ENCODE results near the gene CD44. TPM values are rescaled to one million over a fixed set of nuclear protein-coding genes. Genes with fewer than 3 reads are reported as not detected.

The CD44 gene
- total RNA-seq, 2 donors from 2014 or later = 166 to 203 TPM

DNA sequence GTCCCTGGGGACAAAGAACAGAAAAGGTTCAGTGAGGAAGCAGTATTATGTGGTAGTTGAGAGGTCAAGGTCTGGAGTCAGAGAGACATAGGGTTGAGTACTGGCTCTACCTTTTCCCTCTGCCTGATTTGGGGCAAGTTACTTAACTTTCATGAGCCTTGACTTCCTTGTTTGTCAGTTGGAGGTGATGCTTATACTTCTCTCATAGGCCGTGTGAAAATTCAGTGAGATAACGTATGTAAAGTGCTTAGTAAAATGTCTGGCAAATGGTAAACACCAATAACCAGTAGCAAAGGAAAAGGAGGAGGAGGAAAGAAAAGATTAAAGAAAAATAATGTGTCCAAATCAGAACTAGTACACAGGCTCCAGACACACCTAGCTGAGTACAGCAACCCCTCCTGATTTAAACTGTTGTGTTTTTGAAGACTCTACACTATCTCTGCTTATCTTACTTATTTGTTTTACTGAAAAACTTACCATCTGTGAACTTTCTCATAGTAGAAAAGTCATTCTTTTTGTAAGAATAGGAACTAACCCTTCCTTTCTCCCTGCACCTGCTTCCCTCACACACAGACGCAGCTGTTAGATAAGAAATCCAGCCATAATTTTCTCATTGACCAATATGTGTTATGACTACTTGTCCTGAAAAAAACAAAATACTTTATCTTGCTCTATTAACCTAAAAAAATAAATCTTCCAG, 126.9 kb downstream of the CD44 start:
- Histone ChIP-seq H3K4me3 (no peak overlapping the region), H3K27me3 (replicated peaks; ENCODE audit: insufficient read depth) (no peaks in the 10 kb centered on the region), H3K36me3 (no peaks in the 10 kb centered on the region), H3K27ac (no peak overlapping the region), H3K4me1 (replicated peaks) (no peaks in the 10 kb centered on the region), H3K9me3 (no peaks in the 10 kb centered on the region)
- TF ChIP-seq POLR2A (IDR thresholded peaks at IDR 0.05) (no peak), POLR2AphosphoS5 (IDR thresholded peaks at IDR 0.05) (no peak)
- TF ChIP-seq, protein P1, sequence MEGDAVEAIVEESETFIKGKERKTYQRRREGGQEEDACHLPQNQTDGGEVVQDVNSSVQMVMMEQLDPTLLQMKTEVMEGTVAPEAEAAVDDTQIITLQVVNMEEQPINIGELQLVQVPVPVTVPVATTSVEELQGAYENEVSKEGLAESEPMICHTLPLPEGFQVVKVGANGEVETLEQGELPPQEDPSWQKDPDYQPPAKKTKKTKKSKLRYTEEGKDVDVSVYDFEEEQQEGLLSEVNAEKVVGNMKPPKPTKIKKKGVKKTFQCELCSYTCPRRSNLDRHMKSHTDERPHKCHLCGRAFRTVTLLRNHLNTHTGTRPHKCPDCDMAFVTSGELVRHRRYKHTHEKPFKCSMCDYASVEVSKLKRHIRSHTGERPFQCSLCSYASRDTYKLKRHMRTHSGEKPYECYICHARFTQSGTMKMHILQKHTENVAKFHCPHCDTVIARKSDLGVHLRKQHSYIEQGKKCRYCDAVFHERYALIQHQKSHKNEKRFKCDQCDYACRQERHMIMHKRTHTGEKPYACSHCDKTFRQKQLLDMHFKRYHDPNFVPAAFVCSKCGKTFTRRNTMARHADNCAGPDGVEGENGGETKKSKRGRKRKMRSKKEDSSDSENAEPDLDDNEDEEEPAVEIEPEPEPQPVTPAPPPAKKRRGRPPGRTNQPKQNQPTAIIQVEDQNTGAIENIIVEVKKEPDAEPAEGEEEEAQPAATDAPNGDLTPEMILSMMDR (IDR thresholded peaks at IDR 0.05) = no peak
- DNase-seq (ENCODE audit: low spot score) = no peak
- WGBS = 72% methylated on average over 3 of the region's 3 CpGs
- intact Hi-C loops (cut with DNase I) = no loop called here

DNA sequence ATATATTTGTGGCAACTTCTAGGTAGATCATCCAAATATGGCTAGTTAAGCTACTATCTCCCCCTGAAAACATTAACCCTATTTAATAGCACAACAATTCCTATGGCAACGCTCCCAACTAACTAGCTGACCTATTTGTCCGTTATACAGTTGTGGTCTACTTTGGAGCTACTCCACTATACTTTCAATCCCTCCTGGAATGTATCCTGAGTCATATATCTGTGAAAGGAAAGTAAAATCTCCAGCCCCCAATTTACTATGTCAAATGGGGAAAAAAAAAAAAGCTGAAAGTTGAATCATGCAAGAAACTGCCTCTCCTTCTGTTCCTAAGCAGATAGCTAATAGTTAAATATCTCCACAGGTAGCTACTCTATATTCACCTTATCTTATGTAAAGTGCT, 128.5 kb downstream of the CD44 start:
- Histone ChIP-seq H3K27ac (no peak overlapping the region), H3K27me3 (replicated peaks; ENCODE audit: insufficient read depth) (no peaks in the 10 kb centered on the region), H3K4me3 (no peak overlapping the region), H3K4me1 (replicated peaks) (no peaks in the 10 kb centered on the region), H3K9me3 (no peaks in the 10 kb centered on the region), H3K36me3 (no peaks in the 10 kb centered on the region)
- DNase-seq (ENCODE audit: low spot score) = no peak
- 94% methylated on average over 2 of the region's 2 CpGs for WGBS
- intact Hi-C loops (cut with DNase I) = no loop called here
- TF ChIP-seq, protein P1 (IDR thresholded peaks at IDR 0.05) = no peak
- no peak for TF ChIP-seq POLR2A (IDR thresholded peaks at IDR 0.05)
- TF ChIP-seq POLR2AphosphoS5 (IDR thresholded peaks at IDR 0.05) = no peak

DNA sequence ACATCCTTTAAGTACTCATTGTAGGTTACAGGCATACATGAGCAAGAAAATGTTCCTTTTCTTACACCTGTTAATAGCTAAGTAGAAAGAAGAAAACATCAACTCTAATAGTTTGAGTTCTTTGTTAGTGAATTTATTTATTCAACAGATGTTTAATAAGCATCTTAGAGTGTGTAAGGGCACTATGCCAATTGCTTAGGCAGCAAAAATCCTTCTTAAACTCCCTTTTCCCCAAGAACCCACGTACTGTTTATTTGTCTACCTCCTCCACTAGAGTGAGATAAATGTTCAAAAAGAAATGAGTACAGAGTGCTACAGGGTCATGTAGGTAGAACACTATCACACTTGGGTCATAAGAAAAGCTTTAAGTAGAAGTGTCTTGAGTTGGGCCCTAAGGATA, 131.4 kb downstream of the CD44 start:
- intact Hi-C loops (cut with DNase I) = no loop called here
- H3K4me1 ChIP-seq (replicated peaks) = peaks cover 6% of the 10 kb centered on the region
- H3K27me3 ChIP-seq (replicated peaks; ENCODE audit: insufficient read depth) = no peaks in the 10 kb centered on the region
- no peaks in the 10 kb centered on the region for H3K9me3 ChIP-seq
- 57% methylated on average over 1 of the region's 1 CpG for WGBS
- H3K4me3 ChIP-seq = no peak overlapping the region
- H3K27ac ChIP-seq = no peak overlapping the region
- no peak for DNase-seq (ENCODE audit: low spot score)
- H3K36me3 ChIP-seq = no peaks in the 10 kb centered on the region
- TF ChIP-seq POLR2A (IDR thresholded peaks at IDR 0.05) (no peak), POLR2AphosphoS5 (IDR thresholded peaks at IDR 0.05) (no peak)
- TF ChIP-seq, protein P1 (IDR thresholded peaks at IDR 0.05) = no peak

DNA sequence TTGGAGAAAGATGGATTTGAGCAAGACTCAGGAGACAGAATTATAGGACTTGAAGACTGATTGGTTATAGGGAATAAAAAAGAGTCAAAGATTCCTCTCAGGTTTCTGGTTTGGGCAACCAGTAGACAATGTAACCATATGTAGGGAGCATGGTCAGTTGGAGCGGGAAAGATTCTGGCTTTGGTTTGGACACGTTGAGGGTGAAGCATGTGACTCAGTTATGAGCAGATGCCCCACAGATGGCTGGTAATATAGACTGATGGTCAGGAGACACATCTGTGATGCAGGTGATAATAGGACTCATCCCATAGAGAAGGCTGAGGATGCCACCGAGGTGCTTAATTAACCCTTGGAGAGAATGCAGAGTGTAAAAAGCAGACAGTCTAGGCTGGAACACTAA, 132.1 kb downstream of the CD44 start:
- no peak for DNase-seq (ENCODE audit: low spot score)
- WGBS = 97% methylated on average over 3 of the region's 3 CpGs
- Histone ChIP-seq H3K36me3 (no peaks in the 10 kb centered on the region), H3K4me1 (replicated peaks) (peaks cover 11% of the 10 kb centered on the region), H3K27ac (no peak overlapping the region), H3K27me3 (replicated peaks; ENCODE audit: insufficient read depth) (no peaks in the 10 kb centered on the region), H3K4me3 (no peak overlapping the region), H3K9me3 (no peaks in the 10 kb centered on the region)
- intact Hi-C loops (cut with DNase I) = no loop called here
- TF ChIP-seq, protein P1 (IDR thresholded peaks at IDR 0.05) = no peak
- TF ChIP-seq POLR2A (IDR thresholded peaks at IDR 0.05) (no peak), POLR2AphosphoS5 (IDR thresholded peaks at IDR 0.05) (no peak)

DNA sequence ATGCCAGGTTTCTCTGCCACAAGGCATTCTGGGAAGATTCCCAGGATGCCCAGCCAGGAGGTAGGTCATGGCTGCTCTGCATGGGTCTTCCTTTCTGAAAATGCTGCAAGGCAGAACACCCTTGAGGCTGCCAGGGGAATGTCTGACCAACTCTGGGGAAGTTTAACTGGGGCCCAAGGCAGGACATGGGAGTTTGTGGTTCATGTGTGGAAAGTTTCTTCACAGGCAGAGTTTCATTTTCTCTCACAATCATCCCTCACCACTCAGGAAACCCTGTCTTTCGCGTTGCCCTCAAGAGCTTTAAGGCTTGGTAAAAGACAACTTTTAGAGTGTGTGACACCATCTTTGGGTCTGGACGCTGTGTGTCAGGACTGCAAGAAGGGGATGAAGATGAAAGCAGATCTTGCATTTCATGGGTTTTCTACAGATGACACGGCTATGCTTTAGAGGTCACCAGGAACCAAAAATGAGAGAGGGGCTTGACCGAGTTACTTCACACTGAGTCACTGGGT, 133.5 kb downstream of the CD44 start:
- Histone ChIP-seq H3K9me3 (no peaks in the 10 kb centered on the region), H3K4me3 (no peak overlapping the region), H3K27me3 (replicated peaks; ENCODE audit: insufficient read depth) (no peaks in the 10 kb centered on the region), H3K4me1 (replicated peaks) (peaks cover 16% of the 10 kb centered on the region), H3K36me3 (no peaks in the 10 kb centered on the region), H3K27ac (no peak overlapping the region)
- intact Hi-C loops (cut with DNase I) = no loop called here
- no peak for DNase-seq (ENCODE audit: low spot score)
- TF ChIP-seq POLR2AphosphoS5 (IDR thresholded peaks at IDR 0.05) (no peak), POLR2A (IDR thresholded peaks at IDR 0.05) (no peak)
- TF ChIP-seq, protein P1 (IDR thresholded peaks at IDR 0.05) = no peak
- 93% methylated on average over 5 of the region's 5 CpGs for WGBS
